GM23338 (cell line): ENCODE data around the gene ERFE. TPM values are rescaled to one million over a fixed set of nuclear protein-coding genes. Genes with fewer than 3 reads are reported as not detected.

Source experiments
- ATAC-seq: fragments of 200-7000 bp; cut with Tn5 transposase; 3 replicates; pipeline ENCODE4 v1.9.1; 2020
- DNase-seq: peaks from one replicate; pipeline ENCODE4 v3.0.0-alpha.2; 2015; ENCODE audit warnings: low spot score
- H2AFZ ChIP-seq: fragments of 200-600 bp; sonication (generic); 2 replicates; pipeline ENCODE4 v1.8.0; 2016; ENCODE audit warnings: antibody characterized with exemption, mild to moderate bottlenecking, moderate library complexity
- H3F3A ChIP-seq: fragments of 200-600 bp; sonication (generic); replicated peaks from 2 replicates; pipeline ENCODE4 v1.8.0; 2017; ENCODE audit warnings: antibody characterized with exemption, mixed run types, low read depth
- H3K27ac ChIP-seq: fragments of 200-600 bp; sonication (generic); 2 replicates; pipeline ENCODE4 v1.6.1; 2016; ENCODE audit warnings: low read depth
- H3K27me3 ChIP-seq: fragments of 200-600 bp; sonication (generic); 2 replicates; pipeline ENCODE4 v1.8.0; 2016; ENCODE audit warnings: mild to moderate bottlenecking, mixed run types, moderate library complexity; ENCODE audit not compliant: insufficient read depth
- H3K36me3 ChIP-seq: fragments of 200-600 bp; sonication (generic); 2 replicates; pipeline ENCODE4 v1.8.0; 2016; ENCODE audit warnings: mild to moderate bottlenecking; ENCODE audit not compliant: insufficient read depth
- H3K4me1 ChIP-seq: fragments of 200-600 bp; sonication (generic); 2 replicates; pipeline ENCODE4 v1.8.0; 2016; ENCODE audit warnings: mild to moderate bottlenecking, moderate library complexity; ENCODE audit not compliant: insufficient read depth
- H3K4me2 ChIP-seq: fragments of 200-600 bp; sonication (generic); 2 replicates; pipeline ENCODE4 v1.7.1; 2017; ENCODE audit warnings: mixed run types
- H3K4me3 ChIP-seq: fragments of 200-600 bp; sonication (generic); 2 replicates; pipeline ENCODE4 v1.6.1; 2016; ENCODE audit warnings: mixed run types
- H3K79me2 ChIP-seq: fragments of 200-600 bp; sonication (generic); replicated peaks from 2 replicates; pipeline ENCODE4 v1.8.0; 2017; ENCODE audit warnings: mild to moderate bottlenecking; ENCODE audit not compliant: insufficient read depth
- H3K9me2 ChIP-seq: fragments of 200-600 bp; sonication (generic); 2 replicates; pipeline ENCODE4 v1.8.0; 2017; ENCODE audit not compliant: insufficient read depth
- H4K20me1 ChIP-seq: fragments of 200-600 bp; sonication (generic); replicated peaks from 2 replicates; pipeline ENCODE4 v1.8.0; 2017; ENCODE audit warnings: mild to moderate bottlenecking; ENCODE audit not compliant: insufficient read depth
- H3K27ac Mint-ChIP-seq: 2 replicates; pipeline ENCODE4 v1.8.0; 2020; ENCODE audit warnings: inconsistent platforms, mild to moderate bottlenecking, moderate library complexity, mixed read lengths
- H3K27me3 Mint-ChIP-seq: 3 replicates; pipeline ENCODE4 v1.8.0; 2022; ENCODE audit warnings: low read depth, mild to moderate bottlenecking, moderate library complexity, mixed read lengths, inconsistent platforms; ENCODE audit not compliant: insufficient read depth, poor library complexity
- H3K36me3 Mint-ChIP-seq: 3 replicates; pipeline ENCODE4 v1.8.0; 2021; ENCODE audit warnings: low read depth, mild to moderate bottlenecking, inconsistent platforms, moderate library complexity, mixed read lengths
- H3K4me1 Mint-ChIP-seq: 3 replicates; pipeline ENCODE4 v1.8.0; 2020; ENCODE audit warnings: mild to moderate bottlenecking, inconsistent platforms, mixed read lengths
- H3K4me3 Mint-ChIP-seq: 3 replicates; pipeline ENCODE4 v1.8.0; 2021; ENCODE audit warnings: moderate library complexity, mild to moderate bottlenecking, inconsistent platforms, mixed read lengths
- H3K9me3 Mint-ChIP-seq: 3 replicates; pipeline ENCODE4 v1.8.0; 2020; ENCODE audit warnings: moderate library complexity, mild to moderate bottlenecking, inconsistent platforms, mixed read lengths
- CREB1 ChIP-seq: fragments of 250-450 bp; sonication (Bioruptor Pico); IDR thresholded peaks from 2 replicates; pipeline ENCODE4 v1.5.0; 2020; ENCODE audit warnings: low read depth, mild to moderate bottlenecking, moderate library complexity
- CTCF ChIP-seq, 2 experiments: fragments of 200-600 bp in 1 of 2; sonication (generic) in 1 of 2; conservative IDR thresholded peaks; 2 replicates each; pipeline versions ENCODE4 v1.5.1 to v1.6.1; 2016 to 2017; ENCODE audit warnings: antibody characterized with exemption in 2 of 2, low read depth in 2 of 2, mild to moderate bottlenecking in 2 of 2, moderate library complexity in 1 of 2
- ETS1 ChIP-seq: IDR thresholded peaks from 2 replicates; pipeline ENCODE4 v1.6.1; 2016; ENCODE audit warnings: antibody characterized with exemption
- EZH2 ChIP-seq: fragments of 200-600 bp; sonication (generic); IDR thresholded peaks from one replicate; pipeline ENCODE4 v1.8.0; 2017; ENCODE audit warnings: antibody characterized with exemption, mild to moderate bottlenecking, low read depth; ENCODE audit not compliant: unreplicated experiment
- EZH2phosphoT487 ChIP-seq: fragments of 200-600 bp; sonication (generic); IDR thresholded peaks from one replicate; pipeline ENCODE4 v1.8.1; 2018; ENCODE audit warnings: antibody characterized with exemption; ENCODE audit not compliant: unreplicated experiment
- JUNB ChIP-seq: IDR thresholded peaks from one replicate; pipeline ENCODE4 v1.6.1; 2016; ENCODE audit warnings: antibody characterized with exemption; ENCODE audit not compliant: unreplicated experiment
- NANOG ChIP-seq: IDR thresholded peaks from 2 replicates; pipeline ENCODE4 v1.6.1; 2016; ENCODE audit warnings: antibody characterized with exemption, borderline replicate concordance
- POLR2AphosphoS5 ChIP-seq: IDR thresholded peaks from 2 replicates; pipeline ENCODE4 v1.6.1; 2016; ENCODE audit warnings: antibody characterized with exemption, low read depth
- REST ChIP-seq: IDR thresholded peaks from one replicate; pipeline ENCODE4 v1.6.1; 2018; ENCODE audit warnings: antibody characterized with exemption; ENCODE audit not compliant: unreplicated experiment
- STAT1 ChIP-seq: IDR thresholded peaks from one replicate; pipeline ENCODE4 v1.6.1; 2016; ENCODE audit warnings: antibody characterized with exemption; ENCODE audit not compliant: unreplicated experiment
- ZNF114 ChIP-seq: fragments of 250-450 bp; sonication (Bioruptor Pico); IDR thresholded peaks from 2 replicates; pipeline ENCODE4 v1.5.0; 2020; ENCODE audit warnings: mild to moderate bottlenecking, moderate library complexity
- ZNF331 ChIP-seq: fragments of 250-450 bp; sonication (Bioruptor Pico); IDR thresholded peaks from 2 replicates; pipeline ENCODE4 v1.5.0; 2020; ENCODE audit warnings: low read depth, mild to moderate bottlenecking, moderate library complexity
- ZNF462 ChIP-seq: fragments of 250-450 bp; sonication (Bioruptor Pico); IDR thresholded peaks from 2 replicates; pipeline ENCODE4 v1.5.0; 2020; ENCODE audit warnings: mild to moderate bottlenecking, moderate library complexity
- polyA plus RNA-seq: library from polyadenylated mRNA; unstranded; fragments of >200 nt; fragmentation: Nextera tagmentation; extraction: Ambion mirVana; gene quantifications from 2 replicates; pipeline ENCODE4 v1.2.1, GENCODE V29; 2016
- total RNA-seq: library from RNA; depleted of rRNA; stranded (reverse); fragments of >200 nt; shearing (Covaris generic); gene quantifications from 2 replicates; pipeline ENCODE4 v1.2.3, GENCODE V29; 2014

Gene ERFE
- total and polyA plus RNA-seq, 2 experiments from 2014 or later, result 1.0 to 3.3 TPM

GRCh38 chr2:238180554-238180953 is 21.8 kb downstream of the ERFE start:
- Mint-ChIP-seq H3K36me3 (peaks cover 80% of the 10 kb centered on the region), H3K27ac (no peak overlapping the region)
- H3F3A ChIP-seq, result no peaks in the 10 kb centered on the region

More at GRCh38 chr2:238180554-238180953, 21.8 kb downstream of the ERFE start:
- Mint-ChIP-seq H3K27me3 (peaks cover 1% of the 10 kb centered on the region), H3K9me3 (no peaks in the 10 kb centered on the region), H3K4me1 (no peaks in the 10 kb centered on the region), H3K4me3 (no peak overlapping the region)
- H3K9me2 ChIP-seq, result no peaks in the 10 kb centered on the region
- no peak overlapping the region for H3K27ac ChIP-seq
- H2AFZ ChIP-seq, result no peak overlapping the region
- H3K4me1 ChIP-seq, result no peaks in the 10 kb centered on the region
- ATAC-seq (no peak), DNase-seq (no peak)
- TF ChIP-seq CTCF (conservative IDR thresholded peaks at IDR 0.05; ENCODE audit: low read depth in 2 of 2) (no peak), POLR2AphosphoS5 (no peak), CREB1 (CRISPR knock-in tag) (no peak), ZNF331 (CRISPR knock-in tag) (no peak), EZH2phosphoT487 (no peak), NANOG (no peak), JUNB (no peak), ZNF114 (no peak), REST (no peak), ETS1 (no peak), STAT1 (no peak), ZNF462 (CRISPR knock-in tag) (no peak), EZH2 (no peak)
- no peaks in the 10 kb centered on the region for H3K79me2 ChIP-seq
- no peak overlapping the region for H3K4me3 ChIP-seq
- no peak overlapping the region for H3K4me2 ChIP-seq
- no peaks in the 10 kb centered on the region for H3K27me3 ChIP-seq
- H4K20me1 ChIP-seq, result peaks cover 3% of the 10 kb centered on the region
- H3K36me3 ChIP-seq, result peaks cover 54% of the 10 kb centered on the region
